ENCODE results near the gene THAP4. TPM values are rescaled to one million over a fixed set of nuclear protein-coding genes. Genes with fewer than 3 reads are reported as not detected.

Gene THAP4
- total and polyA plus RNA-seq, 2 of the 4 experiments (the other 2 are of a cell fraction) = 33.9 to 55.1 TPM

DNA sequence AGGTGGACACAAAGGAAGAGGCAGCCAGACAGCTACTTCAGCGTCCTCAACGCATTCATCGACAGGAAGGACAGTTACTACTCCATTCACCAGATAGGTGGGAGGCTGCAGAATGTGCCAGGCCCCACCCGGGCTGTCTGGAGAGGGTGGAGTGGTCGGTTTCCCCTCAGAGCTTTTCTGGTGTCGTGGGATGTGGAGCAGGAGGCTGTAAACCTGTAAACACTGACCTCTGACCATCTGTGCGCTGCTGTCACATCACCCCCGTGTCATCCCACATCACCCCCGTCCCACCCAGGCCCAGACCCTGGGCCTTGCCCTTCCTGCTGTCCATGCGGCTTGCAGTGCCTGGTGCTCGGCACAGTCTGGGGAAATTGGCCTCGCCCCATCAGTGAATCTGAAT lies 17.6 kb upstream of the THAP4 start:
- POLR2A ChIA-PET (ENCODE audit: unreplicated experiment) = no interaction called here
- DNase-seq = no peak
- dilution Hi-C loops (cut with HindIII; ENCODE audit: low sequenced_read_pairs, unreplicated experiment) (no loop called here), intact Hi-C loops (cut with micrococcal nuclease) (no loop called here), in situ Hi-C loops (cut with MboI; ENCODE audit: low sequenced_read_pairs) (loop anchor here (25.0 kb wide), 1 partner anchor 792 kb away; the partner anchor contains the start of gene AGXT)
- H3K9me3 ChIP-seq (ENCODE audit: control insufficient read depth, insufficient read depth, low read length) = no peaks in the 10 kb centered on the region
- H4K5ac ChIP-seq (ENCODE audit: low read depth, low read length) = no peak overlapping the region
- no peak overlapping the region for H2AK5ac ChIP-seq (ENCODE audit: low read depth, low read length)
- H3K14ac ChIP-seq (replicated peaks; ENCODE audit: low read depth, low read length) = no peak overlapping the region
- no peak overlapping the region for H2AFZ ChIP-seq (replicated peaks; ENCODE audit: low read length, poor library complexity)
- no peak overlapping the region for H3K18ac ChIP-seq (ENCODE audit: low read depth, low read length)
- H3K23ac ChIP-seq (ENCODE audit: low read depth, low read length) = no peak overlapping the region
- H2BK5ac ChIP-seq (ENCODE audit: low read depth, low read length, poor library complexity, severe bottlenecking) = no peak overlapping the region
- no peak overlapping the region for H3K4me3 ChIP-seq (ENCODE audit: insufficient read depth, low read depth, low read length)
- H2BK120ac ChIP-seq (ENCODE audit: low read depth, low read length) = no peak overlapping the region
- peaks cover 7% of the 10 kb centered on the region for H3K9me1 ChIP-seq (ENCODE audit: insufficient read depth, low read length)
- no peak overlapping the region for H2BK20ac ChIP-seq (ENCODE audit: low read depth, low read length)
- no peak overlapping the region for H4K8ac ChIP-seq (ENCODE audit: low read depth in 2 of 2, low read length in 2 of 2)
- BruUV-seq (replicated peaks) = no TSS peak
- no peak overlapping the region for H2AK9ac ChIP-seq (replicated peaks; ENCODE audit: low read depth, low read length, poor library complexity)
- no peak overlapping the region for H3K4ac ChIP-seq (ENCODE audit: low read depth, low read length)
- no peak overlapping the region for H4K91ac ChIP-seq (ENCODE audit: insufficient read depth, low read depth, low read length)
- H3K36me3 ChIP-seq (ENCODE audit: control insufficient read depth, insufficient read depth, low read length) = peaks cover 57% of the 10 kb centered on the region
- no peaks in the 10 kb centered on the region for H3K27me3 ChIP-seq (ENCODE audit: control insufficient read depth, insufficient read depth, low read length)
- H3K4me1 ChIP-seq (ENCODE audit: control insufficient read depth, insufficient read depth, low read length) = no peaks in the 10 kb centered on the region
- TF ChIP-seq MAZ (IDR thresholded peaks at IDR 0.05; ENCODE audit: borderline replicate concordance, low read depth, low read length) (no peak), MXI1 (IDR thresholded peaks at IDR 0.05; ENCODE audit: borderline replicate concordance, low read depth, low read length) (no peak), RAD21 (IDR thresholded peaks at IDR 0.05; ENCODE audit: low read length) (no peak), POLR2A (IDR thresholded peaks at IDR 0.05; ENCODE audit: low read depth, low read length) (no peak), RFX5 (IDR thresholded peaks at IDR 0.05; ENCODE audit: low read depth, low read length) (no peak), CHD1 (IDR thresholded peaks at IDR 0.05; ENCODE audit: low read depth, low read length) (no peak), CEBPB (IDR thresholded peaks at IDR 0.05; ENCODE audit: low read depth, low read length) (no peak), BHLHE40 (IDR thresholded peaks at IDR 0.05; ENCODE audit: low read depth, low read length) (no peak), SMC3 (IDR thresholded peaks at IDR 0.05; ENCODE audit: low read depth, low read length) (no peak), RCOR1 (IDR thresholded peaks at IDR 0.05; ENCODE audit: insufficient replicate concordance, low read length) (no peak), NFE2L2 (IDR thresholded peaks at IDR 0.05; ENCODE audit: low read depth, low read length) (no peak), MAFK (IDR thresholded peaks at IDR 0.05; ENCODE audit: low read depth, low read length) (no peak), FOS (IDR thresholded peaks at IDR 0.05; ENCODE audit: low read depth, low read length) (no peak)
- TF ChIP-seq, protein P1, sequence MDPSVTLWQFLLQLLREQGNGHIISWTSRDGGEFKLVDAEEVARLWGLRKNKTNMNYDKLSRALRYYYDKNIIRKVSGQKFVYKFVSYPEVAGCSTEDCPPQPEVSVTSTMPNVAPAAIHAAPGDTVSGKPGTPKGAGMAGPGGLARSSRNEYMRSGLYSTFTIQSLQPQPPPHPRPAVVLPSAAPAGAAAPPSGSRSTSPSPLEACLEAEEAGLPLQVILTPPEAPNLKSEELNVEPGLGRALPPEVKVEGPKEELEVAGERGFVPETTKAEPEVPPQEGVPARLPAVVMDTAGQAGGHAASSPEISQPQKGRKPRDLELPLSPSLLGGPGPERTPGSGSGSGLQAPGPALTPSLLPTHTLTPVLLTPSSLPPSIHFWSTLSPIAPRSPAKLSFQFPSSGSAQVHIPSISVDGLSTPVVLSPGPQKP (IDR thresholded peaks at IDR 0.05; ENCODE audit: borderline replicate concordance, low read depth, low read length) = no peak
- TF ChIP-seq, protein P2, sequence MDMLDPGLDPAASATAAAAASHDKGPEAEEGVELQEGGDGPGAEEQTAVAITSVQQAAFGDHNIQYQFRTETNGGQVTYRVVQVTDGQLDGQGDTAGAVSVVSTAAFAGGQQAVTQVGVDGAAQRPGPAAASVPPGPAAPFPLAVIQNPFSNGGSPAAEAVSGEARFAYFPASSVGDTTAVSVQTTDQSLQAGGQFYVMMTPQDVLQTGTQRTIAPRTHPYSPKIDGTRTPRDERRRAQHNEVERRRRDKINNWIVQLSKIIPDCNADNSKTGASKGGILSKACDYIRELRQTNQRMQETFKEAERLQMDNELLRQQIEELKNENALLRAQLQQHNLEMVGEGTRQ (IDR thresholded peaks at IDR 0.05; ENCODE audit: low read depth, low read length) = no peak
- TF ChIP-seq, protein P3, sequence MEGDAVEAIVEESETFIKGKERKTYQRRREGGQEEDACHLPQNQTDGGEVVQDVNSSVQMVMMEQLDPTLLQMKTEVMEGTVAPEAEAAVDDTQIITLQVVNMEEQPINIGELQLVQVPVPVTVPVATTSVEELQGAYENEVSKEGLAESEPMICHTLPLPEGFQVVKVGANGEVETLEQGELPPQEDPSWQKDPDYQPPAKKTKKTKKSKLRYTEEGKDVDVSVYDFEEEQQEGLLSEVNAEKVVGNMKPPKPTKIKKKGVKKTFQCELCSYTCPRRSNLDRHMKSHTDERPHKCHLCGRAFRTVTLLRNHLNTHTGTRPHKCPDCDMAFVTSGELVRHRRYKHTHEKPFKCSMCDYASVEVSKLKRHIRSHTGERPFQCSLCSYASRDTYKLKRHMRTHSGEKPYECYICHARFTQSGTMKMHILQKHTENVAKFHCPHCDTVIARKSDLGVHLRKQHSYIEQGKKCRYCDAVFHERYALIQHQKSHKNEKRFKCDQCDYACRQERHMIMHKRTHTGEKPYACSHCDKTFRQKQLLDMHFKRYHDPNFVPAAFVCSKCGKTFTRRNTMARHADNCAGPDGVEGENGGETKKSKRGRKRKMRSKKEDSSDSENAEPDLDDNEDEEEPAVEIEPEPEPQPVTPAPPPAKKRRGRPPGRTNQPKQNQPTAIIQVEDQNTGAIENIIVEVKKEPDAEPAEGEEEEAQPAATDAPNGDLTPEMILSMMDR (conservative IDR thresholded peaks at IDR 0.05; ENCODE audit: low read depth, low read length) = no peak
- H3K56ac ChIP-seq (ENCODE audit: extremely low read depth, insufficient read depth, low read length) = no peak overlapping the region
- no peak for ATAC-seq (ENCODE audit: low read depth)
- H3K79me1 ChIP-seq (ENCODE audit: low read depth in 1 of 2, low read length in 2 of 2) = peaks cover 21 to 36% of the 10 kb centered on the region in 2 experiments
- H3K27ac ChIP-seq (ENCODE audit: insufficient read depth, low read length) = no peak overlapping the region
- WGBS, 2 experiments (ENCODE audit: extremely low coverage in 2 of 2, insufficient read length in 1 of 2) = 80% methylated on average over 1 of the region's 12 CpGs; no CpG with 5 or more reads in 1 of the 2 experiments
- H4K20me1 ChIP-seq (ENCODE audit: insufficient read depth, low read length) = peaks cover 22% of the 10 kb centered on the region
- no peak overlapping the region for H3K4me2 ChIP-seq (ENCODE audit: low read depth, low read length)
- H2BK15ac ChIP-seq (ENCODE audit: low read depth, low read length) = no peak overlapping the region
- CTCF ChIA-PET = no interaction called here
- no peak overlapping the region for H3K9ac ChIP-seq (ENCODE audit: low read depth, low read length)
